Measurements from ENCODE around the gene LGI4.
"Not testable (repeated sequence)": the region's sequence is repeated elsewhere in the genome, so short reads cannot be mapped to it uniquely, and the experiment has no call there.

The LGI4 gene

GRCh38 chr19:35160629-35161433, 26.0 kb upstream of the LGI4 start:
- no peak for DNase-seq

GRCh38 chr19:35159606-35160005, 24.7 kb upstream of the LGI4 start:
- DNase-seq, result no peak

GRCh38 chr19:35157431-35157830, 22.6 kb upstream of the LGI4 start:
- no peak for DNase-seq

- no peak for DNase-seq
Measured at GRCh38 chr19:35156673-35157014, 21.8 kb upstream of the LGI4 start.

GRCh38 chr19:35155981-35156672, 21.3 kb upstream of the LGI4 start:
- no peak for DNase-seq

- DNase-seq, result no peak
Measured at GRCh38 chr19:35155441-35155840, 20.6 kb upstream of the LGI4 start.

- DNase-seq, result peak; percentile 72
Measured at GRCh38 chr19:35154525-35155406, 19.9 kb upstream of the LGI4 start, which contains the start of gene FXYD5. Gene FXYD5, plus strand, starts transcription at chr19:35154735. Its CDS starts 816 bp downstream, at chr19:35155551.

- DNase-seq, result peak; percentile 75
Measured at GRCh38 chr19:35153701-35154524, 19.1 kb upstream of the LGI4 start.

- not testable (repeated sequence) for DNase-seq
Measured at GRCh38 chr19:35153129-35153522, 18.3 kb upstream of the LGI4 start.

- no peak for DNase-seq
Measured at GRCh38 chr19:35151273-35152065, 16.6 kb upstream of the LGI4 start.

GRCh38 chr19:35150445-35150844, 15.6 kb upstream of the LGI4 start:
- no peak for DNase-seq

- DNase-seq, result no peak
Measured at GRCh38 chr19:35149463-35149862, 14.6 kb upstream of the LGI4 start.

GRCh38 chr19:35146746-35147459, 12.0 kb upstream of the LGI4 start:
- no peak for DNase-seq

- peak; percentile 29 for DNase-seq
Measured at GRCh38 chr19:35144600-35145436, 10.0 kb upstream of the LGI4 start.

- no peak for DNase-seq
Measured at GRCh38 chr19:35144259-35144599, 9.4 kb upstream of the LGI4 start.

- DNase-seq, result no peak
Measured at GRCh38 chr19:35143818-35144217, 9.0 kb upstream of the LGI4 start.

GRCh38 chr19:35143231-35143715, 8.4 kb upstream of the LGI4 start, which contains the start of gene FXYD7:
Gene FXYD7, plus strand, starts transcription at chr19:35143255. Its CDS starts 79 bp downstream, at chr19:35143334.
- no peak for DNase-seq

GRCh38 chr19:35142606-35143230, 7.9 kb upstream of the LGI4 start:
- DNase-seq, result peak; percentile 70

All from CD4-positive, alpha-beta T cell treated with Interferon gamma for 1 hour (primary cell).